HG02759 (cell line): ENCODE measurements around the gene INPP4A.
A peak's percentile ranks its signal among the peaks of the same experiment; 100 is the strongest.

Experiments used
- ATAC-seq: cut with Tn5 transposase; IDR thresholded peaks from one replicate; pipeline ENCODE4 v1.9.1; 2021; ENCODE audit warnings: mild to moderate bottlenecking, moderate library complexity; ENCODE audit not compliant: unreplicated experiment

INPP4A gene

GRCh38 chr2:98459496-98460175 is 15.0 kb downstream of the INPP4A start:
- ATAC-seq, result peak; percentile 30

GRCh38 chr2:98460573-98461497 is 16.2 kb downstream of the INPP4A start:
- ATAC-seq, result peak; percentile 76

- ATAC-seq, result no peak
Observed at GRCh38 chr2:98461498-98462049, 16.9 kb downstream of the INPP4A start.

- no peak for ATAC-seq
Observed at GRCh38 chr2:98463081-98463481, 18.4 kb downstream of the INPP4A start.

- ATAC-seq, result no peak
Observed at GRCh38 chr2:98463551-98463971, 18.9 kb downstream of the INPP4A start.

GRCh38 chr2:98463988-98464771 is 19.5 kb downstream of the INPP4A start:
- ATAC-seq, result no peak

GRCh38 chr2:98464772-98465310 is 20.2 kb downstream of the INPP4A start:
- ATAC-seq, result peak; percentile 38

- ATAC-seq, result peak; percentile 33
Observed at GRCh38 chr2:98465456-98466226, 21.0 kb downstream of the INPP4A start.

- ATAC-seq, result no peak
Observed at GRCh38 chr2:98467082-98467536, 22.5 kb downstream of the INPP4A start.

GRCh38 chr2:98467652-98468051 is 23.0 kb downstream of the INPP4A start:
- no peak for ATAC-seq

GRCh38 chr2:98468621-98469236 is 24.1 kb downstream of the INPP4A start:
- ATAC-seq, result peak; percentile 48

GRCh38 chr2:98469862-98470544 is 25.3 kb downstream of the INPP4A start:
- ATAC-seq, result no peak

- ATAC-seq, result no peak
Observed at GRCh38 chr2:98470851-98471255, 26.2 kb downstream of the INPP4A start.

GRCh38 chr2:98471402-98472131 is 26.9 kb downstream of the INPP4A start:
- ATAC-seq, result no peak

GRCh38 chr2:98472132-98472650 is 27.5 kb downstream of the INPP4A start:
- ATAC-seq, result no peak

GRCh38 chr2:98472961-98473746 is 28.5 kb downstream of the INPP4A start:
- no peak for ATAC-seq
